COR-L47 (cell line): ENCODE data around the gene BRPF3.

Experiments
- DNase-seq: peaks from one replicate; lab custom pipeline; 2025; lab: John Stamatoyannopoulos, UW

The BRPF3 gene

GRCh38 chr6:36196113-36196879, at the start of gene BRPF3:
TSS of gene BRPF3 (plus strand) at chr6:36196744. CDS start at chr6:36200323, 3,579 bp downstream.
- DNase-seq: peak; percentile 76

- no peak for DNase-seq
These were observed 49.2 kb upstream of the BRPF3 start for GRCh38 chr6:36147294-36147693.

GRCh38 chr6:36149476-36149875, 47.1 kb upstream of the BRPF3 start:
- DNase-seq: no peak

DNA sequence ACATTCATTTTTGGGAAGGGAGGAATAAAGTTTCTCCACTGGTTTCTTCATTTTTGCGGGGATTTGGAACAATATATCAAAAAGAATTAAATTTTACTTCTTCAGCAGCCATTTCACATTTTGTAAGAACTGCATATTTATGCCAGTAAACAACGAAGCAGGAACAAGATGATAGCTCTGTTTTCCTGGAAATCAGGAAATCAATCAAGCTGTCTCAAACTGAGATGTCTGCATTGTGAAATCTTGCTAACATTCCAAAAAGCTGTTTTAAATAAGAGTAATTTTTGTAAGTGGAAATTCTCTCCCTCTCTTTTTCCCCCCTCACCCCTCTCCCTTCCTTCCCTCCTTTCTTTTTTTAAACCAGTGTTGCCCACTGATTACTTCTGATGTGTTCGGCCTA, 46.3 kb upstream of the BRPF3 start:
- DNase-seq: no peak

- DNase-seq: no peak
These were observed 42.3 kb upstream of the BRPF3 start for GRCh38 chr6:36154286-36154685.

- DNase-seq: no peak
These were observed 40.9 kb upstream of the BRPF3 start for GRCh38 chr6:36155662-36156061.

DNA sequence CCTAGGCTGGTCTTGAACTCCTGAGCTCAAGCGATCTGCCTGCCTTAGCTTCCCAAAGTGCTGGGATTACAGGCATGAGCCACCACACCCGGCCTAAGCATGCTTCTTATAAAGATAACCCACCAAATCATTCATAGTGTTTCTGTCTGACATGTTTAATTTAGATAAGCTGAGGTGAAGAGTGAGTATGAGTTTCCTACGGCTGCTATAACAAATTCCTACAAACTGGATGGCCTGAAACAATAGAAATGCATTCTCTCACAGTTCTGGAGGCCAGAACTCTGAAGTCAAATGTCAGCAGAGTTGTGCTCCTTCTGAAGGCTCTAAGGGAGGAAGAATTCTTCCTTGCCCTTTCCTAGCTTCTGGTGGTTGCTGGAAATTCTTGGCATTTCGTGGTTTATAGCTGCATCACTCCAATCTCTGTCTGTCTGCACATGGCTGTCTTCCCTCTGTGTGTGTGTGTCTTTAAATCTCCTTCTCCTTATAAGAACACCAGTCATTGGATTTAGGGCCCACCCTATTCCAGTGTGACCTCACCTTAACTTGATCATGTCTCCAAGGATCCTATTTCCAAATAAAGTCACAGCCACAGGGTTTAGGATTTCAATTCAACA, 36.3 kb upstream of the BRPF3 start:
- no peak for DNase-seq

- no peak for DNase-seq
These were observed 27.2 kb upstream of the BRPF3 start for GRCh38 chr6:36169023-36170007.

DNA sequence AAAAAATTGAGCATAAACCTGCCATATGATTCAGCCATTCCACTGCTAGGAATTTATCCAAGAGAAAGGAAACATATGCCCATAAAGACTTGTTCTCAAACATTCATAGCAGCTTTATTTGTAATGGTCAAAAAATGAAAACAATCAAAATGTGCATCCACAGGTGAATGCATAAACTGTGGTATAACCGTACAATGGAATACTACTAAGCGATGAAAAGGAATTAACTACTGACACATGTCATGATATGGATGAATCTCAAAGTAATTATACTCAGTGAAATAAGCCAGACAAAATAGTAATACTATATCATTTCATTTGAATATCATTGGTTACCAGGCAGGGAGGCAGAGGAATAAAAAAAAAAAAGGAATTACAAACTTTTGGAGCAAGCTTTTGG, 25.8 kb upstream of the BRPF3 start:
- DNase-seq: no peak

GRCh38 chr6:36171573-36171972, 25.0 kb upstream of the BRPF3 start:
- DNase-seq: no peak

DNA sequence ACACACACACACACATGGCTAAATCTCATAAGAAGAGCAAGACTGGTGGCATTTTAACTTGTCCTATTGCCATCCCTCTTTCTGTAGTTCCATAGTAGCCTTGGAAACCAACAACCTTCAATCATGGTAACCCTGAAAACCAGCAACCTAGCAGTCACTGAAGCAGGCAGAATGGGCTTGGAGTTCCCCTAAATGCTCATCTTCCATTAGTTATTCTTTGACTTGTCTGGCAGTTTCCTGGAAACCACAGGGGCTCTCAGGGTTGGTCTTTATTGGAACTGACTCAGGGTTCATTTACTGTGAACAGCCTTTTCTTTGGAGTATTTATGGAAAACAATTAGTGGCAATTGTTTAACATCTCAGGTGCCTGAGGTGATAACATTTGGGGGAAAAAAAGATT, 19.4 kb upstream of the BRPF3 start:
- DNase-seq: no peak

DNA sequence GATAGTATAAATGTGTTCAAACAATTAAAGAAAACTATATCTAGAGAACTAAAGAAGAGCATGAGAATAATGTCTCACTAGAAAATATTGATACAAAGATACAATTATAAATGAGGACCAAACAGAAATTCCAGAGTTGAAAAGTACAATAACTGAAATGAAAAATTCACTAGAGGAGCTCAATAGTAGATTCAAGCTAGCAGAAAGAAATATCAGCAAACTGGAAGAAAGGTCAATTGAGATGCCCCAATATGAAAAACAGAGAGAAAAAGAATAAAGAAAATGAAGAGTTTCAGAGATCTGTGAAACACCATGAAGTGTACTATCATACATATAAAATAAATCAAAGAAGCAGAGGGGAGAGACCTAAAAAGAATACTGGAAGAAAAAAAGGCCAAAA, 18.0 kb upstream of the BRPF3 start:
- DNase-seq: no peak

DNA sequence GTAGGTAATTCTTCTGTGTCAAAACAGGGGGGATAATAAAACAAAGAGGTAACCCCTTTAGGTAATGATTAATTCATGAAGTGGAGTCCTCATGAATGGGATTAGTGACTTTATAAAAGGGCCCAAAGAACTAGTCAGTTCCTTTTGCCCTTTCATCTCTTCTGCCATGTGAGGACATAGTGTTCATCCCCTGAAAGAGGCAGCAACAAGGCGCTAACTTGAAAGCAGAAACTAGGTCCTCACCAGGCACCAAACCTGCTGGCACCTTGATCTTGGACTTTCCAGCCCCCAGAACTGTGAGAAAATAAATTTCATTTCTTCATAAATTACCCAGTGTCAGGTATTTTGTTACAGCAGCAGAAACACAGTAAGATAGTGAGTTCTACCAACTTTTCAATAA, 16.4 kb upstream of the BRPF3 start:
- no peak for DNase-seq

- DNase-seq: no peak
These were observed 12.2 kb upstream of the BRPF3 start for GRCh38 chr6:36184311-36184710.

GRCh38 chr6:36186199-36186598, 10.3 kb upstream of the BRPF3 start:
- no peak for DNase-seq

DNA sequence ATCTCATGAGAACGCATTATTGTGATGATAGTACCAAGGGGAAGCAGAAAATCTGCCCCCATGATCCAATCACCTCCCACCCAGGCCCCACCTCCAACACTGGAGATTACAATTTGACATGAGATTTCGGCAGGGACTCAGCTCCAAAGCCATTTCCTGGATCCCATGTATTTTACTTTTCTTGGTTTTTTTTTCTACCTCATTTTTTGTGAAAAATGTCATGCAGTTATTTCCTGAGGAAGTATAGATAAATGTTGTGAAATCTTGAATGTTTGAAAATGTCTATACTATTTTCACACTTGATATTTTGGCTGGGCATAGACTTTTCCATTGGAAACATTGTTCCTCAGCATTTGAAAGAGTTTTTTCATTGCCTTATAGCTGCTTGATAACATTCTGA, 9.1 kb upstream of the BRPF3 start:
- no peak for DNase-seq

- DNase-seq: no peak
These were observed 952 bp upstream of the BRPF3 start for GRCh38 chr6:36195471-36196112.

DNA sequence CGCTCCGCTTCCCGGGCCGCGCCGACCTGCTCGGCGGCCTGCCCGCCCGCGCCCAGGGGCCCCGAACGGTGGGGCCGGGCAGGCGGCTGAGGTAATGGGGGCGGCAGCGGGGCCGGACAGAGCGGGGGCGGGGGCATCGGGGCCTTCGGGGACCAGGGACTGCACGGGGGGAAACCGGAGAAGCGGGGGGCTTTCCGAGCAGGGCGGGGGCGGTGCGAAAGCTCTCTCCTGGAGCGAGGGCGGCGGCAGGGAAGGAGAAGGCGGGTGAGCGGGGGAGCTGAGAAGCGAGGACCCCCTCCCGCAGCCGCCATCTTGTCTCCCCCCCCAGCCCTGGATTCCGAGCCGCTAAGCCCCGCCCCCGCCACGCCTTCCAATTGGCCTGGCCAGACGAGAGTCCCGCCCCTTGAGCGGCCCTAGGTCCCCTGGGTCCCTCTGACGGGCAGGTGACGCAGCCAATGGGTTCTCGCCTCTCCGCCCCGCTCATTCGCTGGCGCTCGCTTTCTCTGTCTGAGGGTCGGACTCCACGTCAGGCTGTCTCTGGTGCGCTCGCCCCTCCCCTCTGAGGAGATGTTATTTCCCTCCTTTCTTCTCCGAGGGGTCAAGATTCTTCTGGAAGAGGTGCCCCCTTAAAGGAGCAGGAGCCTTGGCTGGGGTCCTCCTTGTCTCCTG, 470 bp downstream of the BRPF3 start:
- DNase-seq: peak; percentile 99

GRCh38 chr6:36197739-36198221, 1.2 kb downstream of the BRPF3 start:
- DNase-seq: peak; percentile 27

DNA sequence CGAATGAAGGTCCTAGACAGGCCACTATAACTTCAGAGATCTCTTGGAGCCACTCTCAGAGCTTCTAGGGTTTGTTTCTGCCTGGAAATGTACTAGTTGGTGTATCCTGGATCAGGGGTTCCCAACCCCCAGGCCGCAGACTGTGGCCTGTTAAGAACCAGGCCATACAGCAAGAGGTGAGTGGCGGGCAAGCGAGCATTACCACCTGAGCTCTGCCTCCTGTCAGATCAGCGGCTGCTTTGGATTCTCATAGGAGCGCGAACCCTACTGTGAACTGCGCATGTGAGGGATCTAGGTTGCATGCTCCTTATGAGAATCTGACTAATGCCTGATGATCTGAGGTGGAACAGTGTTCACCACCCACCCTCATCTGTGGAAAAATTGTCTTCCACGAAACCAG, 2.4 kb downstream of the BRPF3 start:
- DNase-seq: no peak

DNA sequence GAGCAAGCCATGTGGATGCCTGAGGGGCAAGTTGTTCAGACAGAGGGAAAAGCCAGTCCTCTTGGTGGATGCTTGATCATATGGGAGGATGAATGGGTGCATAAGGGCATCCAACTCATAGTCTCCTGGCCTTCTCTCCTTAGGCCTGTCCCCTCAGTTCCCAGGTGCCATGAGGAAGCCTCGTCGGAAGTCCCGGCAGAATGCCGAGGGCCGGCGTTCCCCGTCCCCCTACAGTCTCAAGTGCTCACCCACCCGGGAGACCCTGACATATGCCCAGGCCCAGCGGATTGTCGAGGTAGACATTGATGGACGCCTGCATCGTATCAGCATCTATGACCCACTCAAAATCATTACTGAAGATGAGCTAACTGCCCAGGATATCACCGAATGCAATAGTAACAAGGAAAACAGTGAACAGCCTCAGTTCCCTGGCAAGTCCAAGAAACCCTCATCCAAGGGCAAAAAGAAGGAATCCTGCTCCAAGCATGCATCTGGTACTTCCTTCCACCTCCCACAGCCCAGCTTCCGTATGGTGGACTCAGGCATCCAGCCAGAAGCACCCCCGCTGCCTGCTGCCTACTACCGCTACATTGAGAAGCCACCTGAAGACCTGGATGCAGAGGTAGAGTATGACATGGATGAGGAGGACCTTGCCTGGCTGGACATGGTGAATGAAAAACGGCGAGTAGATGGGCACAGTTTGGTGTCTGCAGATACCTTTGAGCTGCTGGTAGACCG, 3.8 kb downstream of the BRPF3 start:
- no peak for DNase-seq
